IPS-18c (cell line): ENCODE data around the gene RBM28.
"Not testable (repeated sequence)": the region's sequence is repeated elsewhere in the genome, so short reads cannot be mapped to it uniquely, and the experiment has no call there.

Experiments used
- H3K4me3 ChIP-seq: 2 replicates; pipeline ENCODE4 v1.7.0; 2013; ENCODE audit warnings: low read depth, mild to moderate bottlenecking, low read length, moderate library complexity; ENCODE audit not compliant: insufficient read depth
- H3K9me3 ChIP-seq: one replicate; pipeline ENCODE4 v1.6.1; 2013; ENCODE audit warnings: mild to moderate bottlenecking, low read length, moderate library complexity; ENCODE audit not compliant: control insufficient read depth, insufficient read depth

The RBM28 gene

GRCh38 chr7:128310499-128310898 is 33.2 kb downstream of the RBM28 start:
- H3K4me3 ChIP-seq: no peak overlapping the region
- no peaks in the 10 kb centered on the region for H3K9me3 ChIP-seq

GRCh38 chr7:128309976-128310375 is 33.7 kb downstream of the RBM28 start:
- no peaks in the 10 kb centered on the region for H3K9me3 ChIP-seq
- H3K4me3 ChIP-seq: no peak overlapping the region

- no peak overlapping the region for H3K4me3 ChIP-seq
- H3K9me3 ChIP-seq: no peaks in the 10 kb centered on the region
Observed at GRCh38 chr7:128309124-128309523, 34.6 kb downstream of the RBM28 start.

GRCh38 chr7:128307061-128307460 is 36.6 kb downstream of the RBM28 start:
- Histone ChIP-seq H3K4me3 (no peak overlapping the region), H3K9me3 (no peaks in the 10 kb centered on the region)

- no peak overlapping the region for H3K4me3 ChIP-seq
- H3K9me3 ChIP-seq: no peaks in the 10 kb centered on the region
Observed at GRCh38 chr7:128304212-128304611, 39.5 kb downstream of the RBM28 start.

GRCh38 chr7:128303643-128304042 is 40.1 kb downstream of the RBM28 start:
- no peak overlapping the region for H3K4me3 ChIP-seq
- no peaks in the 10 kb centered on the region for H3K9me3 ChIP-seq

GRCh38 chr7:128303133-128303532 is 40.6 kb downstream of the RBM28 start:
- Histone ChIP-seq H3K9me3 (no peaks in the 10 kb centered on the region), H3K4me3 (no peak overlapping the region)

- H3K4me3 ChIP-seq: no peak overlapping the region
- no peaks in the 10 kb centered on the region for H3K9me3 ChIP-seq
Observed at GRCh38 chr7:128302139-128302538, 41.6 kb downstream of the RBM28 start.

- no peak overlapping the region for H3K4me3 ChIP-seq
- no peaks in the 10 kb centered on the region for H3K9me3 ChIP-seq
Observed at GRCh38 chr7:128299109-128299607, 44.5 kb downstream of the RBM28 start.

- H3K9me3 ChIP-seq, H3K4me3 ChIP-seq: not testable (repeated sequence)
Observed at GRCh38 chr7:128298004-128298403, 45.7 kb downstream of the RBM28 start.

- no peak overlapping the region for H3K4me3 ChIP-seq
- H3K9me3 ChIP-seq: peaks cover 2% of the 10 kb centered on the region
Observed at GRCh38 chr7:128287556-128287955, 56.2 kb downstream of the RBM28 start.

GRCh38 chr7:128284102-128284501 is 59.6 kb downstream of the RBM28 start:
- peaks cover 2% of the 10 kb centered on the region for H3K9me3 ChIP-seq
- H3K4me3 ChIP-seq: no peak overlapping the region

- H3K9me3 ChIP-seq: peaks cover 2% of the 10 kb centered on the region
Observed at GRCh38 chr7:128281605-128282380, 61.9 kb downstream of the RBM28 start.

GRCh38 chr7:128280451-128280850 is 63.3 kb downstream of the RBM28 start:
- not testable (repeated sequence) for H3K9me3 ChIP-seq, H3K4me3 ChIP-seq

More at GRCh38 chr7:128281605-128282380, 61.9 kb downstream of the RBM28 start:
- no peak overlapping the region for H3K4me3 ChIP-seq

- peaks cover 6% of the 10 kb centered on the region for H3K9me3 ChIP-seq
Observed at GRCh38 chr7:128279124-128279713, 64.5 kb downstream of the RBM28 start.

GRCh38 chr7:128278366-128278765 is 65.3 kb downstream of the RBM28 start:
- peaks cover 6% of the 10 kb centered on the region for H3K9me3 ChIP-seq
- no peak overlapping the region for H3K4me3 ChIP-seq

More at GRCh38 chr7:128279124-128279713, 64.5 kb downstream of the RBM28 start:
- H3K4me3 ChIP-seq: no peak overlapping the region

- Histone ChIP-seq H3K4me3 (no peak overlapping the region), H3K9me3 (peaks cover 5% of the 10 kb centered on the region)
Observed at GRCh38 chr7:128275681-128276080, 68.0 kb downstream of the RBM28 start.

- no peak overlapping the region for H3K4me3 ChIP-seq
- H3K9me3 ChIP-seq: peaks cover 6% of the 10 kb centered on the region
Observed at GRCh38 chr7:128274884-128275603, 68.7 kb downstream of the RBM28 start.
